Measurements from ENCODE around the gene BICC1. TPM values are rescaled to one million over a fixed set of nuclear protein-coding genes. Genes with fewer than 3 reads are reported as not detected.

The BICC1 gene
- total and polyA plus RNA-seq, 2 of the 13 experiments (the other 11 are each of a cell fraction or from before 2014, with no cell fraction given) = 0.18 to 1.5 TPM

GRCh38 chr10:58846856-58847255 is 334.2 kb downstream of the BICC1 start:
- TF ChIP-seq, protein P1, sequence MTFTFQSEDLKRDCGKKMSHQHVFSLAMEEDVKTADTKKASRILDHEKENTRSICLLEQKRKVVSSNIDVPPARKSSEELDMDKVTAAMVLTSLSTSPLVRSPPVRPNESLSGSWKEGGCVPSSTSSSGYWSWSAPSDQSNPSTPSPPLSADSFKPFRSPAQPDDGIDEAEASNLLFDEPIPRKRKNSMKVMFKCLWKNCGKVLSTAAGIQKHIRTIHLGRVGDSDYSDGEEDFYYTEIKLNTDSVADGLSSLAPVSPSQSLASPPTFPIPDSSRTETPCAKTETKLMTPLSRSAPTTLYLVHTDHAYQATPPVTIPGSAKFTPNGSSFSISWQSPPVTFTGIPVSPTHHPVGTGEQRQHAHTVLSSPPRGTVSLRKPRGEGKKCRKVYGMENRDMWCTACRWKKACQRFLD (CRISPR knock-in tag; IDR thresholded peaks at IDR 0.05; ENCODE audit: borderline replicate concordance) = no peak
- DNase-seq (ENCODE audit: low spot score) (no peak), ATAC-seq (no peak), FAIRE-seq (no peak)
- H3K27me3 ChIP-seq (ENCODE audit: control insufficient read depth in 1 of 2, insufficient read depth in 2 of 2, low read length in 2 of 2) = no peaks in the 10 kb centered on the region
- in situ Hi-C loops (cut with HindIII; ENCODE audit: extremely low pct_ligation_motif_present, low pct_unique_long_range_greater_than_20kb) (no loop called here), intact Hi-C loops (cut with micrococcal nuclease; ENCODE audit: unreplicated experiment) (no loop called here)
- 0% methylated on average over 3 of the region's 3 CpGs for WGBS (ENCODE audit: low lambda C conversion rate)
- no peaks in the 10 kb centered on the region for H3K9me3 ChIP-seq (ENCODE audit: low read length)
- H2AFZ ChIP-seq (ENCODE audit: low read length) = no peak overlapping the region
- H3K27ac ChIP-seq (ENCODE audit: extremely low read length, insufficient read depth, low read length) = no peak overlapping the region
- BruUV-seq (replicated peaks) = no TSS peak
- no peaks in the 10 kb centered on the region for H3K4me1 ChIP-seq (ENCODE audit: insufficient read depth, low read length)
- no peak overlapping the region for H3K4me3 ChIP-seq (replicated peaks in 1 of 3; ENCODE audit: insufficient read depth in 1 of 3, low read depth in 2 of 3, low read length in 3 of 3)
- H3K9ac ChIP-seq (ENCODE audit: insufficient read depth, low read depth, low read length) = no peak overlapping the region
- H4K20me1 ChIP-seq (ENCODE audit: insufficient read depth, low read length) = no peaks in the 10 kb centered on the region
- H3K79me2 ChIP-seq (ENCODE audit: insufficient read depth, low read length) = no peaks in the 10 kb centered on the region
- no peak overlapping the region for H3K4me2 ChIP-seq (ENCODE audit: low read depth, low read length)
- H3K36me3 ChIP-seq (replicated peaks in 1 of 2; ENCODE audit: control insufficient read depth in 1 of 2, insufficient read depth in 2 of 2, low read length in 2 of 2) = no peaks in the 10 kb centered on the region
- ChIA-PET POLR2A (no interaction called here), CTCF (ENCODE audit: low intra/inter-chr PET ratio, low total read pairs) (no interaction called here)

GRCh38 chr10:58851606-58852005 is 338.9 kb downstream of the BICC1 start:
- Histone ChIP-seq H3K9ac (ENCODE audit: insufficient read depth, low read depth, low read length) (no peak overlapping the region), H3K4me3 (replicated peaks in 1 of 3; ENCODE audit: insufficient read depth in 1 of 3, low read depth in 2 of 3, low read length in 3 of 3) (no peak overlapping the region), H3K79me2 (ENCODE audit: insufficient read depth, low read length) (no peaks in the 10 kb centered on the region), H2AFZ (ENCODE audit: low read length) (no peak overlapping the region), H3K9me3 (ENCODE audit: low read length) (no peaks in the 10 kb centered on the region), H3K4me1 (ENCODE audit: insufficient read depth, low read length) (peaks cover 4% of the 10 kb centered on the region), H4K20me1 (ENCODE audit: insufficient read depth, low read length) (no peaks in the 10 kb centered on the region), H3K27ac (ENCODE audit: extremely low read length, insufficient read depth, low read length) (no peak overlapping the region), H3K27me3 (ENCODE audit: control insufficient read depth in 1 of 2, insufficient read depth in 2 of 2, low read length in 2 of 2) (no peaks in the 10 kb centered on the region), H3K36me3 (replicated peaks in 1 of 2; ENCODE audit: control insufficient read depth in 1 of 2, insufficient read depth in 2 of 2, low read length in 2 of 2) (no peaks in the 10 kb centered on the region), H3K4me2 (ENCODE audit: low read depth, low read length) (no peak overlapping the region)
- CTCF ChIA-PET (ENCODE audit: low intra/inter-chr PET ratio, low total read pairs) = no interaction called here
- 8% methylated on average over 2 of the region's 2 CpGs for WGBS (ENCODE audit: low lambda C conversion rate)
- no peak for DNase-seq (ENCODE audit: low spot score)
- no peak for ATAC-seq
- POLR2A ChIA-PET = no interaction called here
- no peak for TF ChIP-seq EED (CRISPR knock-in tag; IDR thresholded peaks at IDR 0.05)
- TF ChIP-seq ZNF44 (CRISPR knock-in tag; IDR thresholded peaks at IDR 0.05) = no peak
- no peak for TF ChIP-seq NFIC (IDR thresholded peaks at IDR 0.05; ENCODE audit: low read length)
- TF ChIP-seq, protein P2, sequence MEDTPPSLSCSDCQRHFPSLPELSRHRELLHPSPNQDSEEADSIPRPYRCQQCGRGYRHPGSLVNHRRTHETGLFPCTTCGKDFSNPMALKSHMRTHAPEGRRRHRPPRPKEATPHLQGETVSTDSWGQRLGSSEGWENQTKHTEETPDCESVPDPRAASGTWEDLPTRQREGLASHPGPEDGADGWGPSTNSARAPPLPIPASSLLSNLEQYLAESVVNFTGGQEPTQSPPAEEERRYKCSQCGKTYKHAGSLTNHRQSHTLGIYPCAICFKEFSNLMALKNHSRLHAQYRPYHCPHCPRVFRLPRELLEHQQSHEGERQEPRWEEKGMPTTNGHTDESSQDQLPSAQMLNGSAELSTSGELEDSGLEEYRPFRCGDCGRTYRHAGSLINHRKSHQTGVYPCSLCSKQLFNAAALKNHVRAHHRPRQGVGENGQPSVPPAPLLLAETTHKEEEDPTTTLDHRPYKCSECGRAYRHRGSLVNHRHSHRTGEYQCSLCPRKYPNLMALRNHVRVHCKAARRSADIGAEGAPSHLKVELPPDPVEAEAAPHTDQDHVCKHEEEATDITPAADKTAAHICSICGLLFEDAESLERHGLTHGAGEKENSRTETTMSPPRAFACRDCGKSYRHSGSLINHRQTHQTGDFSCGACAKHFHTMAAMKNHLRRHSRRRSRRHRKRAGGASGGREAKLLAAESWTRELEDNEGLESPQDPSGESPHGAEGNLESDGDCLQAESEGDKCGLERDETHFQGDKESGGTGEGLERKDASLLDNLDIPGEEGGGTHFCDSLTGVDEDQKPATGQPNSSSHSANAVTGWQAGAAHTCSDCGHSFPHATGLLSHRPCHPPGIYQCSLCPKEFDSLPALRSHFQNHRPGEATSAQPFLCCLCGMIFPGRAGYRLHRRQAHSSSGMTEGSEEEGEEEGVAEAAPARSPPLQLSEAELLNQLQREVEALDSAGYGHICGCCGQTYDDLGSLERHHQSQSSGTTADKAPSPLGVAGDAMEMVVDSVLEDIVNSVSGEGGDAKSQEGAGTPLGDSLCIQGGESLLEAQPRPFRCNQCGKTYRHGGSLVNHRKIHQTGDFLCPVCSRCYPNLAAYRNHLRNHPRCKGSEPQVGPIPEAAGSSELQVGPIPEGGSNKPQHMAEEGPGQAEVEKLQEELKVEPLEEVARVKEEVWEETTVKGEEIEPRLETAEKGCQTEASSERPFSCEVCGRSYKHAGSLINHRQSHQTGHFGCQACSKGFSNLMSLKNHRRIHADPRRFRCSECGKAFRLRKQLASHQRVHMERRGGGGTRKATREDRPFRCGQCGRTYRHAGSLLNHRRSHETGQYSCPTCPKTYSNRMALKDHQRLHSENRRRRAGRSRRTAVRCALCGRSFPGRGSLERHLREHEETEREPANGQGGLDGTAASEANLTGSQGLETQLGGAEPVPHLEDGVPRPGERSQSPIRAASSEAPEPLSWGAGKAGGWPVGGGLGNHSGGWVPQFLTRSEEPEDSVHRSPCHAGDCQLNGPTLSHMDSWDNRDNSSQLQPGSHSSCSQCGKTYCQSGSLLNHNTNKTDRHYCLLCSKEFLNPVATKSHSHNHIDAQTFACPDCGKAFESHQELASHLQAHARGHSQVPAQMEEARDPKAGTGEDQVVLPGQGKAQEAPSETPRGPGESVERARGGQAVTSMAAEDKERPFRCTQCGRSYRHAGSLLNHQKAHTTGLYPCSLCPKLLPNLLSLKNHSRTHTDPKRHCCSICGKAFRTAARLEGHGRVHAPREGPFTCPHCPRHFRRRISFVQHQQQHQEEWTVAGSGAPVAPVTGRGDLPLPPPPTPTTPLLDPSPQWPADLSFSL (CRISPR knock-in tag; IDR thresholded peaks at IDR 0.05) = no peak
- TF ChIP-seq PRPF4 (IDR thresholded peaks at IDR 0.05; ENCODE audit: low read depth, low read length, poor library complexity, severe bottlenecking) = no peak
- TF ChIP-seq ZNF335 (CRISPR knock-in tag; IDR thresholded peaks at IDR 0.05) = no peak
- in situ Hi-C loops (cut with HindIII; ENCODE audit: extremely low pct_ligation_motif_present, low pct_unique_long_range_greater_than_20kb) = no loop called here
- FAIRE-seq = no peak
- intact Hi-C loops (cut with micrococcal nuclease; ENCODE audit: unreplicated experiment) = no loop called here
- no TSS peak for BruUV-seq (replicated peaks)
